ENCODE data around the gene EDEM1.

- TF ChIP-seq POLR2A (IDR thresholded peaks at IDR 0.05) (no peak), CTCF (IDR thresholded peaks at IDR 0.05) (no peak), POLR2AphosphoS5 (IDR thresholded peaks at IDR 0.05) (no peak), EP300 (IDR thresholded peaks at IDR 0.05) (no peak)
Observed at GRCh38 chr3:5184499-5184898, 3.0 kb upstream of the EDEM1 start.

Measured in gastroesophageal sphincter (tissue), 3 donors.